Endothelial cell of umbilical vein (primary cell): ENCODE data around the gene PHC1. TPM values are rescaled to one million over a fixed set of nuclear protein-coding genes. Genes with fewer than 3 reads are reported as not detected.

Experiments used
- BruUV-seq: library from RNA; stranded (reverse); fragments of 400-500 nt; replicated peaks from 2 replicates; lab custom pipeline; 2021; lab: Mats Ljungman, UMichigan
- CTCF ChIA-PET: fragments of 300-600, 350-600 bp; sonication (Branson Sonifier 250); formaldehyde crosslinking; loops from one replicate; lab custom pipeline; 2021; ENCODE audit warnings: antibody characterized with exemption, inconsistent platforms; lab: Charles Lee
- POLR2A ChIA-PET: fragments of 300-600, 350-600 bp; sonication (Branson Sonifier 250); formaldehyde crosslinking; loops from one replicate; lab custom pipeline; 2021; ENCODE audit warnings: antibody characterized with exemption, inconsistent platforms; lab: Charles Lee
- DNase-seq: peaks from one replicate; pipeline ENCODE4 v3.0.0-alpha.2; 2011; ENCODE audit warnings: low read depth, low spot score
- FAIRE-seq: peaks from 2 replicates; lab custom pipeline; 2011; peaks lifted over from hg19 to GRCh38; lab: Jason Lieb, UNC
- H2AFZ ChIP-seq: 2 replicates; pipeline ENCODE4 v1.6.0; 2012; ENCODE audit warnings: low read depth, low read length, control low read depth, inconsistent platforms
- H3K27ac ChIP-seq: 2 replicates; pipeline ENCODE4 v1.5.1; 2011; ENCODE audit warnings: low read depth, mild to moderate bottlenecking, control low read depth, low read length, moderate library complexity; ENCODE audit not compliant: insufficient read depth
- H3K27me3 ChIP-seq, 2 experiments: 2 replicates each; pipeline versions ENCODE4 v1.6.0 to v1.6.1; 2011; ENCODE audit warnings: low read length in 2 of 2, mixed read lengths in 1 of 2; ENCODE audit not compliant: control insufficient read depth in 2 of 2, insufficient read depth in 2 of 2
- H3K36me3 ChIP-seq, 2 experiments: 2 replicates in 1 of 2; 3 replicates in 1 of 2; pipeline ENCODE4 v1.5.1; 2011; ENCODE audit warnings: low read length in 2 of 2, mild to moderate bottlenecking in 1 of 2, moderate library complexity in 1 of 2; ENCODE audit not compliant: control insufficient read depth in 2 of 2, insufficient read depth in 2 of 2; ENCODE audit errors: extremely low read depth in 1 of 2
- H3K4me1 ChIP-seq: 3 replicates; pipeline ENCODE4 v1.5.1; 2011; ENCODE audit warnings: mild to moderate bottlenecking, low read length; ENCODE audit not compliant: control insufficient read depth, insufficient read depth; ENCODE audit errors: extremely low read depth
- H3K4me2 ChIP-seq: 2 replicates; pipeline ENCODE4 v1.6.1; 2011; ENCODE audit warnings: low read length, control low read depth, mixed read lengths; ENCODE audit not compliant: insufficient read depth
- H3K4me3 ChIP-seq, 3 experiments: fragments of 200-600 bp in 1 of 3; sonication (generic), shearing (Covaris generic) in 1 of 3; replicated peaks in 1 of 3; 2 replicates each; pipeline ENCODE4 v1.5.1; 2011 to 2016; ENCODE audit warnings: control low read depth in 3 of 3, low read length in 3 of 3, mild to moderate bottlenecking in 2 of 3, inconsistent platforms in 1 of 3, low read depth in 1 of 3, moderate library complexity in 1 of 3; ENCODE audit not compliant: insufficient read depth in 1 of 3
- H3K79me2 ChIP-seq: 2 replicates; pipeline ENCODE4 v1.6.0; 2012; ENCODE audit warnings: low read length, inconsistent platforms; ENCODE audit not compliant: control insufficient read depth, insufficient read depth
- H3K9ac ChIP-seq: replicated peaks from 2 replicates; pipeline ENCODE3; 2011; ENCODE audit warnings: low read length, control low read depth; ENCODE audit not compliant: insufficient read depth; ENCODE audit errors: extremely low read depth
- H3K9me1 ChIP-seq: replicated peaks from 3 replicates; pipeline ENCODE4 v1.6.0; 2011; ENCODE audit warnings: mild to moderate bottlenecking, low read length; ENCODE audit not compliant: control insufficient read depth, insufficient read depth; ENCODE audit errors: extremely low read depth
- H3K9me3 ChIP-seq: replicated peaks from 2 replicates; pipeline ENCODE4 v1.5.1; 2012; ENCODE audit warnings: low read length, inconsistent platforms; ENCODE audit not compliant: control insufficient read depth, insufficient read depth
- H4K20me1 ChIP-seq: replicated peaks from 2 replicates; pipeline ENCODE3; 2011; ENCODE audit warnings: mild to moderate bottlenecking, low read length; ENCODE audit not compliant: control insufficient read depth, insufficient read depth; ENCODE audit errors: extremely low read depth
- CTCF ChIP-seq, 2 donors: IDR thresholded peaks; 1 replicate in 1 of 2; 2 replicates in 1 of 2; pipeline ENCODE4 v1.5.1; 2011; ENCODE audit warnings: low read length in 2 of 2, mild to moderate bottlenecking in 2 of 2, moderate library complexity in 2 of 2, control low read depth in 1 of 2, inconsistent platforms in 1 of 2, low read depth in 1 of 2; ENCODE audit not compliant: insufficient read depth in 1 of 2; ENCODE audit errors: extremely low read depth in 1 of 2
- EZH2 ChIP-seq: IDR thresholded peaks from 2 replicates; pipeline ENCODE4 v1.6.1; 2012; ENCODE audit warnings: borderline replicate concordance, low read depth, mild to moderate bottlenecking, moderate library complexity, low read length, inconsistent platforms; ENCODE audit not compliant: severe bottlenecking
- JUN ChIP-seq: IDR thresholded peaks from 2 replicates; pipeline ENCODE4 v1.6.1; 2011; ENCODE audit warnings: borderline replicate concordance, low read depth; ENCODE audit not compliant: insufficient read length, insufficient read depth
- MAX ChIP-seq: IDR thresholded peaks from 2 replicates; pipeline ENCODE4 v1.6.1; 2011; ENCODE audit not compliant: insufficient read depth, insufficient read length
- MYC ChIP-seq: IDR thresholded peaks from one replicate; pipeline ENCODE4 v1.6.1; 2011; ENCODE audit warnings: mild to moderate bottlenecking, low read depth, low read length
- POLR2A ChIP-seq: IDR thresholded peaks from 2 replicates; pipeline ENCODE4 v1.6.1; 2012; ENCODE audit warnings: low read depth, mild to moderate bottlenecking, control low read depth, low read length
- POLR2AphosphoS5 ChIP-seq: IDR thresholded peaks from 2 replicates; pipeline ENCODE4 v1.6.1; 2012; ENCODE audit warnings: low read depth, mild to moderate bottlenecking, control low read depth, low read length, moderate library complexity; ENCODE audit not compliant: insufficient read depth
- dilution Hi-C: fragments of 300-500 bp; cut with MboI; formaldehyde crosslinking; loops from one replicate; pipeline ENCODE4 v1.15.0; 2019; ENCODE audit warnings: low sequenced_read_pairs; ENCODE audit not compliant: extremely low pct_ligation_motif_present
- intact Hi-C: fragments of 100-400 bp; cut with micrococcal nuclease; formaldehyde crosslinking; loops from one replicate; pipeline ENCODE4 v1.10.0; 2022
- polyA plus RNA-seq, 4 experiments: library from polyadenylated mRNA; depleted of rRNA in 3 of 4; stranded (reverse) in 3 of 4; unstranded in 1 of 4; fragments of >200 nt; gene quantifications; 2 replicates each; pipeline versions ENCODE4 v1.2.1 to v1.2.3, GENCODE V29; 2011 to 2012; ENCODE audit warnings: missing spikeins in 1 of 4
- total RNA-seq: library from RNA; stranded (reverse); gene quantifications from 2 replicates; pipeline ENCODE4 v1.2.3, GENCODE V29; 2021

Gene PHC1
- total and polyA plus RNA-seq, 2 donors (not counting 3 experiments of a cell fraction or from before 2014, with no cell fraction given), result 37.3 to 66.3 TPM

GRCh38 chr12:8912914-8913313 is 1.4 kb upstream of the PHC1 start:
- DNase-seq, result no peak
- dilution Hi-C loops (no loop called here), intact Hi-C loops (no loop called here)
- no peak for TF ChIP-seq POLR2A
- no peak for TF ChIP-seq MAX
- TF ChIP-seq CTCF (IDR thresholded peaks at IDR 0.05; ENCODE audit: extremely low read depth in 1 of 2, insufficient read depth in 1 of 2, low read depth in 1 of 2, low read length in 2 of 2), result no peak
- no peak for TF ChIP-seq MYC
- TF ChIP-seq EZH2, result no peak
- TF ChIP-seq JUN, result no peak
- TF ChIP-seq POLR2AphosphoS5, result no peak
- H3K36me3 ChIP-seq, result no peaks in the 10 kb centered on the region
- no peak overlapping the region for H3K4me3 ChIP-seq
- BruUV-seq, result no TSS peak
- no peak for FAIRE-seq
- POLR2A ChIA-PET, result no interaction called here
- CTCF ChIA-PET, result interaction anchor here (0.7 to 4.9 kb wide), 3 partner anchors 36 to 369 kb away, joined by 3 to 24 read pairs (median 11); partner anchors contain the start of gene M6PR
- H3K9me1 ChIP-seq, result no peaks in the 10 kb centered on the region
- H3K4me1 ChIP-seq, result peaks cover 18% of the 10 kb centered on the region
- no peak overlapping the region for H3K9ac ChIP-seq
- H3K79me2 ChIP-seq, result no peaks in the 10 kb centered on the region
- H3K4me2 ChIP-seq, result no peak overlapping the region
- no peaks in the 10 kb centered on the region for H3K9me3 ChIP-seq
- H2AFZ ChIP-seq, result peak overlapping the region; percentile 39
- H4K20me1 ChIP-seq, result no peaks in the 10 kb centered on the region
- H3K27me3 ChIP-seq, result no peaks in the 10 kb centered on the region
- H3K27ac ChIP-seq, result no peak overlapping the region
